Fibroblast of mammary gland (primary cell): ENCODE data around the gene IGFALS.

Source experiments
- DNase-seq: peaks from one replicate; pipeline ENCODE4 v3.0.0-alpha.2; 2010; ENCODE audit warnings: low read depth
- H3K4me3 ChIP-seq: 2 replicates; pipeline ENCODE4 v1.5.1; 2011; ENCODE audit warnings: low read depth, mild to moderate bottlenecking, low read length, moderate library complexity; ENCODE audit not compliant: control insufficient read depth
- CTCF ChIP-seq: conservative IDR thresholded peaks from 2 replicates; pipeline ENCODE4 v1.5.1; 2011; ENCODE audit warnings: low read depth, low read length, inconsistent platforms; ENCODE audit not compliant: control insufficient read depth, insufficient read depth

Gene IGFALS

GRCh38 chr16:1793578-1794220 lies at the start of gene IGFALS:
IGFALS (minus strand) TSS chr16:1793705; CDS start chr16:1793652, 53 bp downstream.
- TF ChIP-seq CTCF, result no peak
- DNase-seq, result no peak
- no peak within 1 kb of the TSS for H3K4me3 ChIP-seq

- DNase-seq, result peak; percentile 63
- no peak overlapping the region for H3K4me3 ChIP-seq
- no peak for TF ChIP-seq CTCF
These were observed 46.0 kb upstream of the IGFALS start for GRCh38 chr16:1839554-1839953.

- no peak overlapping the region for H3K4me3 ChIP-seq
- no peak for DNase-seq
- no peak for TF ChIP-seq CTCF
These were observed 40.6 kb upstream of the IGFALS start for GRCh38 chr16:1834096-1834495.

- no peak for DNase-seq
- no peak overlapping the region for H3K4me3 ChIP-seq
- TF ChIP-seq CTCF, result no peak
These were observed 39.4 kb upstream of the IGFALS start for GRCh38 chr16:1832838-1833454.

GRCh38 chr16:1831186-1832075 lies 37.9 kb upstream of the IGFALS start:
- H3K4me3 ChIP-seq, result no peak overlapping the region
- DNase-seq, result no peak
- TF ChIP-seq CTCF, result no peak

GRCh38 chr16:1830213-1830612 lies 36.7 kb upstream of the IGFALS start:
- no peak for TF ChIP-seq CTCF
- no peak overlapping the region for H3K4me3 ChIP-seq
- no peak for DNase-seq
